ENCODE measurements around the gene GPR12. TPM values are rescaled to one million over a fixed set of nuclear protein-coding genes. Genes with fewer than 3 reads are reported as not detected.

GPR12 gene
- total and polyA plus RNA-seq, 5 donors = not detected

Other genes with a start within 250 kb of the GPR12 start
- 10 to 100 TPM; 12.7 to 16.0 (median 14.4) TPM for gene WASF3, start 203.1 kb downstream of the GPR12 start, total RNA-seq
- 5.9 TPM for gene WASF3, start 203.1 kb downstream of the GPR12 start, polyA plus RNA-seq